Right lobe of liver (tissue), 4 donors: Measurements from ENCODE around the gene LOXL3.

Source experiments
- CTCF ChIP-seq, 4 donors: fragments of 200-600 bp in 3 of 4; fragments of 450-650 bp in 1 of 4; IDR thresholded peaks; one replicate each; pipeline versions ENCODE4 v1.5.1 to v1.8.0; 2016 to 2022; ENCODE audit warnings: antibody characterized with exemption in 4 of 4, mild to moderate bottlenecking in 2 of 4
- POLR2A ChIP-seq: fragments of 450-650 bp; IDR thresholded peaks from one replicate; pipeline ENCODE4 v1.6.1; 2017; ENCODE audit warnings: antibody characterized with exemption, mild to moderate bottlenecking
- donor health status: DM: no; HTN: no; CAD: no.
- donor health status: DM: no; HTN: no; CAD: no.
- donor health status: DM: no; HTN: yes; CAD: no.

DNA sequence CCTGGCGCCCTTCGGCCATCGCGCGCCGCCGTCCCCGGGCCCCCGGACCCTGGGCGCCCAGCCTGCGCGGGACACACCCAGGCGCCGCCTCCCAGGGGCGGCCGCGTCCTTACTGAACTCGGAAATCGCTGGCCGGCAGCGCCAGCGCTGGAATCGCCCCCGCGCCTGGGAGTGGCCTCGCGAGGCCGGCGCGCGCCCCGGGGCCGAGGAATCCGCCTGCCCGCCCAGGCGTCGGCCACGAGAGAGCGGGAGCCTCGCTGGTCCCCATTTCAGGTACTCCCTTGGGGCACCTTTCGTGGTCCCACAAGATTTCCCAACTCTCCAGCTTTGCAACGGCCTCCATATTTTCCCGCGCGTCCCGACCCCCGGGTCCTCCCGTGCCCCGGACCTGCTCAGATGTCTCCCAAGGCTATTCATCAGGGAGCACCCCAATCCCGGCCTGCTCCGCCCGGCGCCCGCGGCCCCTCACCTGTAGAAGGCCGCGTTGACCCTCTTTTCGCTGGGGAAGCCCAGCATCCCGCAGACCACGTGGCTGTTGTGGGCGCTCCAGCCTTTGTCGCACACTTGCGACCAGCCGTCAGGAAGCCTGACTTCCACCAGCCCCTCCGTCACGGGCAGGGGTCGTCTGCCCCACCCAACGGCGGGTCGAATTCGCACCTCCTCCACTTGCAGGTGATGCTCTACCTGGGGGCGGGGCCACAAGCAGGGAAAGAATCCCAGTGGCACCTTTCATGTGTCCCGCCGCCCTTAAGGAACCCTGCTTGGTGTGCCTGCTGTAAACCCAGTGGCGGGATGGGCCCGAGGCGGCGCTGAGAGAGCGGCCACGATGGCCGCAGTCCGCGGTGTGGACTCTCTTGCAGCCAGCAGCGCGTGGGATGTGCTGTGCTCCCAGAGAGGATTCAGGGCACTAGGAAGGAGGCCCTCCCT lies 4.6 kb downstream of the LOXL3 start:
- TF ChIP-seq CTCF (IDR thresholded peaks at IDR 0.05) (no peak), POLR2A (peak; percentile 37)
